Measurements from ENCODE around the gene SFMBT2.

The SFMBT2 gene

GRCh38 chr10:7164955-7165354 is 245.9 kb downstream of the SFMBT2 start:
- Histone ChIP-seq H3K27ac (no peak overlapping the region), H3K4me3 (no peak overlapping the region)
- no peak for DNase-seq (ENCODE audit: low spot score)
- TF ChIP-seq, protein P1, sequence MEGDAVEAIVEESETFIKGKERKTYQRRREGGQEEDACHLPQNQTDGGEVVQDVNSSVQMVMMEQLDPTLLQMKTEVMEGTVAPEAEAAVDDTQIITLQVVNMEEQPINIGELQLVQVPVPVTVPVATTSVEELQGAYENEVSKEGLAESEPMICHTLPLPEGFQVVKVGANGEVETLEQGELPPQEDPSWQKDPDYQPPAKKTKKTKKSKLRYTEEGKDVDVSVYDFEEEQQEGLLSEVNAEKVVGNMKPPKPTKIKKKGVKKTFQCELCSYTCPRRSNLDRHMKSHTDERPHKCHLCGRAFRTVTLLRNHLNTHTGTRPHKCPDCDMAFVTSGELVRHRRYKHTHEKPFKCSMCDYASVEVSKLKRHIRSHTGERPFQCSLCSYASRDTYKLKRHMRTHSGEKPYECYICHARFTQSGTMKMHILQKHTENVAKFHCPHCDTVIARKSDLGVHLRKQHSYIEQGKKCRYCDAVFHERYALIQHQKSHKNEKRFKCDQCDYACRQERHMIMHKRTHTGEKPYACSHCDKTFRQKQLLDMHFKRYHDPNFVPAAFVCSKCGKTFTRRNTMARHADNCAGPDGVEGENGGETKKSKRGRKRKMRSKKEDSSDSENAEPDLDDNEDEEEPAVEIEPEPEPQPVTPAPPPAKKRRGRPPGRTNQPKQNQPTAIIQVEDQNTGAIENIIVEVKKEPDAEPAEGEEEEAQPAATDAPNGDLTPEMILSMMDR (IDR thresholded peaks at IDR 0.05): no peak

- H3K27ac ChIP-seq: no peak overlapping the region
- TF ChIP-seq, protein P1 (IDR thresholded peaks at IDR 0.05): no peak
- no peak for DNase-seq (ENCODE audit: low spot score)
- no peak overlapping the region for H3K4me3 ChIP-seq
Measured at GRCh38 chr10:7162331-7162730, 248.5 kb downstream of the SFMBT2 start.

- peak overlapping the region in 1 of 2 donors; percentile 58 for H3K27ac ChIP-seq
- TF ChIP-seq, protein P1 (IDR thresholded peaks at IDR 0.05): no peak
- no peak overlapping the region for H3K4me3 ChIP-seq
- no peak for DNase-seq (ENCODE audit: low spot score)
Measured at GRCh38 chr10:7161484-7162250, 249.2 kb downstream of the SFMBT2 start.

DNA sequence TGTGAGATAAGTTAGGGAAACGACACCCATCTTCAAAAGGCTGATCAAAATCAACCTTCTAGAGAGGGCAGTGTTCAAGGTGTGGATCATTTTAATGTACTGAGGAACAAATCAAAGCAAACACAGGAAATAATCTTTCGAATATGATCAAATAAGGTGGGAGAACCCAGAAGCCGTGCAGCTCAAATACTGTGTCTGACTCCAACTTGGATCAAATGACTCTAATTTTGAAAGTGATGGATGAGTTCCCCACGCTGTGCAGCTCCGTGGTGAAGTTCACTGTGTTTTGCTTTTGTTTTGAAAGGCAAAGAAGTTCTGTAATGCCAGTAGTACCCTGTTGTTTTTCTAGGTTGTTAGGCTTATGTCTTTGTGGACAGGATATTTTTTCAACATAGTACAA is 250.9 kb downstream of the SFMBT2 start:
- no peak for DNase-seq (ENCODE audit: low spot score)
- Histone ChIP-seq H3K27ac (no peak overlapping the region), H3K4me3 (no peak overlapping the region)
- TF ChIP-seq, protein P1 (IDR thresholded peaks at IDR 0.05): no peak

GRCh38 chr10:7159517-7159916 is 251.3 kb downstream of the SFMBT2 start:
- Histone ChIP-seq H3K4me3 (no peak overlapping the region), H3K27ac (no peak overlapping the region)
- TF ChIP-seq, protein P1 (IDR thresholded peaks at IDR 0.05): no peak
- DNase-seq (ENCODE audit: low spot score): no peak

DNA sequence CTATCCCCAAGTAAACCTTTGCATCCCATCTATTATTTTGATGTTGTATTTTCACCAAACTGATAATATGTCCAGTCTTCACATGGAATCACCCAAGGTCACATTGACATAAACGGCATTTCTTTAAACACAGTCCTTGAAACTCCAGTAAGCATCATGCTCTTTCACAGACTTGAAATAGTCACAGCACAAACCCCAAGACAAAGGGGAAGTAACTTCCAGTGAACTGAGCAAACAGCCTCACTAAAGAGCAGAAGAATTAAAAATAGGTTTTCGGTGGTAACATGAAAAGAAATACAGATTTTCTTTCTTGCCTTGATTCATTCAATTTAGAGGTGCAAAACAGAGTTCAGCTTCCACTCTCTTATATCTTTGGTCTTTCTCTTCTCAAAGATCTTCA is 253.7 kb downstream of the SFMBT2 start:
- H3K4me3 ChIP-seq: no peak overlapping the region
- no peak overlapping the region for H3K27ac ChIP-seq
- TF ChIP-seq, protein P1 (IDR thresholded peaks at IDR 0.05): no peak
- DNase-seq (ENCODE audit: low spot score): no peak

- no peak for DNase-seq (ENCODE audit: low spot score)
- Histone ChIP-seq H3K4me3 (no peak overlapping the region), H3K27ac (no peak overlapping the region)
- TF ChIP-seq, protein P1 (IDR thresholded peaks at IDR 0.05): no peak
Measured at GRCh38 chr10:7153750-7154149, 257.1 kb downstream of the SFMBT2 start.

All from coronary artery (tissue), 2 donors.